CD1c-positive myeloid dendritic cell (primary cell): ENCODE data around the gene CWH43.
"Not testable (repeated sequence)": the region's sequence is repeated elsewhere in the genome, so short reads cannot be mapped to it uniquely, and the experiment has no call there.

ENCODE experiments used
- DNase-seq: peaks from one replicate; pipeline ENCODE4 v3.0.0-alpha.2; 2016; ENCODE audit errors: extremely low spot score

Gene CWH43

GRCh38 chr4:49097071-49097470 lies 111.0 kb downstream of the CWH43 start:
- DNase-seq = not testable (repeated sequence)

DNA sequence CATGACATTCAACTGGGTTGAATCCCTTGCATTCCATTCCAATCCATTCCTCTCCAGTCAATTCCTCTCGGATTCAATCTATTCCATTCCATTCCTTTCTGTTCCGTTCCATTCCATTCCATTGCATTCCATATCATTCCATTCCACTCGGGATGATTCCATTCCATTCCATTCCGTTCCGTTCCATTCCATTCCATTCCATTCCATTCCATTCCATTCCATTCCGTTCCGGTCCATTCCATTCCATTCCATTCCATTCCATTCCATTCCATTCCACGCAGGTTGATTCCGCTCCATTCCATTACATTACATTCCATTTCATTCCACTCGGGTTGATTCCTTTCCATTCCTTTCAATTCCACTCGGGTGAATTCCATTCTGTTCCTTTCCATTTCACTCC lies 111.4 kb downstream of the CWH43 start:
- not testable (repeated sequence) for DNase-seq

- not testable (repeated sequence) for DNase-seq
Measured at GRCh38 chr4:49098034-49098759, 112.1 kb downstream of the CWH43 start.

DNA sequence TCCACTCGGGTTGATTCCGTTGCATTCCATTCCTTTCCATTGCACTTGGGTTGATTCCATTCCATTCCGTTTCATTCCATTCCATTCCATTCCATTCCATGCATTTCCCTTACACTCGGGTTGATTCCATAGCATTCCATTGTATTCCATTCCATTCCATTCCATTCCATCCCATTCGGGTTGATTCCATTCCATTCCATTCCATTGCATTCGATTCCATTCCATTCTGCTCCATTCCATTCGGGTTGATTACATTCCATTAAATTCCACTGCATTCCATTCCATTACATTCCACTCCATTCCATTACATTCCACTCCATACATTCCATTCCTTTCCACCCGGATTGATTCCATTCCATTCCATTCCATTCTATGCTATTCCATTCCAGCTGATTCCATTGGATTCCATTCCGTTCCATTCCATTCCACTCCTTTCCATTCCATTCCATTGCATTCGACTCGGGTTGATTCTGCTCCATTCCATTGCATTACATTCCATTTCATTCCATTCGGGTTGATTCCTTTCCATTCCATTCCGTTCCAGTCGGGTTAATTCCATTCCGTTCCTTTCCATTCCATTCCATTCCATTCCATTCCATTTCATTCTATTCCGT lies 113.9 kb downstream of the CWH43 start:
- not testable (repeated sequence) for DNase-seq

DNA sequence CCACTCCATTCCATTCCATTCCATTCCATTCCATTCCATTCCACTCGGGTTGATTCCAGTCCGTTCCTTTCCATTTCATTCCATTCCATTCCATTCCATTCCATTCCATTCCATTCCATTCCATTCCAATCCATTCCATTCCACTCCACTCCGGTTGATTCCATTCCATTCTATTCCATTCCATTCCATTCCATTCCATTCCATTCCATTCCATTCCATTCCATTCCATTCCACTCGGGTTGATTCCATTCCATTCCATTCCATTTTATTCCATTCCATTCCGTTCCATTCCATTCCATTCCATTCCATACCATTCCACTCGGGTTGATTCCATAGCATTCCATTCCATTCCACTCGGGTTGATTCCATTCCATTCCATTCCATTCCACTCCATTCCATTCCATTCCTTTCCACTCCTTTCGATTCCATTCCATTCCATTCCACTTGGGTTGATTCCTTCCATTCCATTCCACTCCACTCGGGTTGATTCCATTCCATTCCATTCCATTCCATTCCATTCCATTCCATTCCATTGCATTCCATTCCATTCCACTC lies 116.3 kb downstream of the CWH43 start:
- DNase-seq = not testable (repeated sequence)

DNA sequence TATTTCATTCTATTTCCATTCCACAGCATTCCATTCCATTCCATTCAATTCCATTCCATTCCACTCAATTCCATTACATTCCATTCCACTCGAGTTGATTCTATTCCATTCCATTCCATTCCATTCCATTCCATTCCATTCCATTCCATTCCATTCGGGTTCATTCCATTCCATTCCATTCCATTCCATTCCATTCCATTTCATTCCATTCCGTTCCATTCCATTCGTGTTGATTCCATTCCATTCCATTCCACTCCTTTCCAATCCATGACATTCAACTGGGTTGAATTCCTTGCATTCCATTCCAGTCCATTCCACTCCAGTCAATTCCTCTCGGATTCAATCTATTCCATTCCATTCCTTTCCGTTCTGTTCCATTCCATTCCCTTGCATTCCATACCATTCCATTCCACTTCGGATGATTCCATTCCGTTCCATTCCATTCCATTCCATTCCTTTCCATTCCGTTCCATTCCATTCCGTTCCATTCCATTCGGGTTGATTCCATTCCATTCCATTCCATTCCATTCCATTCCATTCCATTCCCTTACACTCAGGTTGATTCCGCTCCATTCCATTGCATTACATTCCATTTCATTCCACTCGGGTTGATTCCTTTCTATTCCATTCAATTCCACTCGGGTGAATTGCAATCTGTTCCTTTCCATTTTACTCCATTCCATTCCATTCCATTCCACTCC lies 117.5 kb downstream of the CWH43 start:
- not testable (repeated sequence) for DNase-seq

GRCh38 chr4:49104231-49104930 lies 118.3 kb downstream of the CWH43 start:
- DNase-seq = not testable (repeated sequence)

GRCh38 chr4:49105248-49105904 lies 119.3 kb downstream of the CWH43 start:
- DNase-seq = not testable (repeated sequence)

GRCh38 chr4:49107262-49107661 lies 121.2 kb downstream of the CWH43 start:
- DNase-seq = peak; percentile 53

DNA sequence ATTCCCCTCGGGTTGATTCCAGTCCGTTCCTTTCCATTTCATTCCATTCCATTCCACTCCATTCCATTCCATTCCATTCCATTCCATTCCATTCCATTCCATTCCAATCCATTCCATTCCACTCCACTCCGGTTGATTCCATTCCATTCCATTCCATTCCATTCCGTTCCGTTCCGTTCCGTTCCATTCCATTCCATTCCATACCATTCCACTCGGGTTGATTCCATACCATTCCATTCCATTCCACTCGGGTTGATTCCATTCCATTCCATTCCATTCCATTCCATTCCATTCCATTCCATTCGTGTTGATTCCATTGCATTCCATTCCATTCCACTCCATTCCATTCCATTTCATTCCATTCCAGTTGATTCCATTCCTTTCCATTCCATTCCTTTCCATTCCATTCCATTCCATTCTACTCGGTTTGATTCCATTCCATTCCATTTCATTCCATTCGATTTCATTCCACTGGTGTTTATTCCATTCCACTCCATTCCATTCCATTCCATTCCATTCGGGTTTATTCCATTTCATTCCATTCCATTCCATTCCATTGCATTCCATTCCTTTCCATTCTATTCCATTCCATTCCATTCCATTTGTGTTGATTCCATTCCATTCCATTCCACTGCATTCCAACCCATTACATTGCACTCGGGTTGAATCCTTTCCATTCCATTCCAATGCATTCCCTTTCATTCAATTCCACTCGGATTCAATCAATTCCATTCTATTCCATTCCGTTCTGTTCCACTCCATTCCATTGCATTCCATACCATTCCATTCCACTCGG lies 122.3 kb downstream of the CWH43 start:
- not testable (repeated sequence) for DNase-seq

GRCh38 chr4:49109567-49110166 lies 123.6 kb downstream of the CWH43 start:
- DNase-seq = not testable (repeated sequence)

- not testable (repeated sequence) for DNase-seq
Measured at GRCh38 chr4:49110579-49110978, 124.5 kb downstream of the CWH43 start.
